NCI-H2029 (cell line): ENCODE data around the gene KRTAP9-7.

Experiments
- DNase-seq: peaks from one replicate; lab custom pipeline; 2025; lab: John Stamatoyannopoulos, UW

Gene KRTAP9-7

GRCh38 chr17:41322094-41322902 lies 46.8 kb downstream of the KRTAP9-7 start:
- DNase-seq: peak; percentile 51

- DNase-seq: no peak
Measured at GRCh38 chr17:41322903-41323895, 47.7 kb downstream of the KRTAP9-7 start.

GRCh38 chr17:41324180-41325075 lies 48.9 kb downstream of the KRTAP9-7 start:
- no peak for DNase-seq

GRCh38 chr17:41325126-41325525 lies 49.6 kb downstream of the KRTAP9-7 start:
- DNase-seq: no peak

GRCh38 chr17:41325611-41326010 lies 50.1 kb downstream of the KRTAP9-7 start:
- DNase-seq: no peak
